Left lung (tissue), 10 donors: ENCODE results near the gene NUCB2. TPM values are rescaled to one million over a fixed set of nuclear protein-coding genes. Genes with fewer than 3 reads are reported as not detected.
"Not testable (repeated sequence)": the region's sequence is repeated elsewhere in the genome, so short reads cannot be mapped to it uniquely, and the experiment has no call there.

ENCODE experiments used
- ATAC-seq: fragments of 200-7000 bp; cut with Tn5 transposase; one replicate; pipeline ENCODE4 v1.9.1; 2020; ENCODE audit warnings: moderate library complexity
- DNase-seq, 4 donors: peaks; one replicate each; pipeline ENCODE4 v3.0.0-alpha.2; 2013 to 2020
- H3K27ac ChIP-seq, 2 donors: fragments of 200-600 bp; sonication (generic) in 1 of 2; one replicate each; pipeline versions ENCODE4 v1.5.0 to v1.8.0; 2020 to 2021
- H3K27me3 ChIP-seq, 2 donors: fragments of 200-600 bp; sonication (generic) in 1 of 2; one replicate each; pipeline versions ENCODE4 v1.5.0 to v1.8.0; 2020 to 2021
- H3K36me3 ChIP-seq, 2 donors: fragments of 200-600 bp; sonication (generic) in 1 of 2; one replicate each; pipeline versions ENCODE4 v1.5.0 to v1.8.0; 2020 to 2021
- H3K4me1 ChIP-seq, 2 donors: fragments of 200-600 bp; one replicate each; pipeline ENCODE4 v1.8.0; 2021
- H3K4me3 ChIP-seq, 2 donors: fragments of 200-600 bp; sonication (generic) in 1 of 2; one replicate each; pipeline versions ENCODE4 v1.5.0 to v1.8.0; 2020 to 2021; ENCODE audit warnings: mild to moderate bottlenecking in 1 of 2
- H3K9me3 ChIP-seq, 2 donors: fragments of 200-600 bp; sonication (generic) in 1 of 2; one replicate each; pipeline versions ENCODE4 v1.5.0 to v1.8.0; 2020 to 2021
- CTCF ChIP-seq, 2 donors: fragments of 200-600 bp; sonication (generic) in 1 of 2; IDR thresholded peaks; one replicate each; pipeline versions ENCODE4 v1.5.0 to v1.8.0; 2021; ENCODE audit warnings: antibody characterized with exemption in 2 of 2
- intact Hi-C, 2 donors: fragments of 100-400 bp; cut with DNase I; formaldehyde crosslinking; loops; one replicate each; pipeline versions ENCODE4 v1.11.2 to v1.14.2; 2022
- polyA plus RNA-seq, 6 donors: library from polyadenylated mRNA; unstranded; fragments of 120-200 nt; gene quantifications; one replicate each; pipeline ENCODE4 v1.2.1, GENCODE V29; 2013; ENCODE audit not compliant: insufficient read length in 6 of 6
- total RNA-seq, 2 donors: library from RNA; stranded (reverse); fragmentation: NEBNext Ultra II Directional; extraction: Animal tissue kit (Norgen Biotek cat#: 25700); gene quantifications; one replicate each; pipeline ENCODE4 v1.2.1, GENCODE V29; 2021
- donor health status: DM: no; HTN: yes; CAD: no.
- donor health status: DM: no; HTN: no; CAD: no.

The NUCB2 gene
- total and polyA plus RNA-seq, 8 donors, result 77.3 to 132 (median 93.4) TPM

- intact Hi-C loops, result no loop called here
- no peaks in the 10 kb centered on the region for H3K36me3 ChIP-seq
- no peak for TF ChIP-seq CTCF (IDR thresholded peaks at IDR 0.05)
These were observed 17.0 kb upstream of the NUCB2 start for GRCh38 chr11:17259519-17259918.

GRCh38 chr11:17260020-17260419 lies 16.5 kb upstream of the NUCB2 start:
- H3K27me3 ChIP-seq, result no peaks in the 10 kb centered on the region
- H3K36me3 ChIP-seq, result no peaks in the 10 kb centered on the region

More at GRCh38 chr11:17259519-17259918, 17.0 kb upstream of the NUCB2 start:
- Histone ChIP-seq H3K27ac (no peak overlapping the region), H3K4me1 (no peaks in the 10 kb centered on the region), H3K4me3 (no peak overlapping the region), H3K27me3 (no peaks in the 10 kb centered on the region), H3K9me3 (no peaks in the 10 kb centered on the region)
- DNase-seq, result no peak
- ATAC-seq, result no peak

GRCh38 chr11:17263769-17264168 lies 12.8 kb upstream of the NUCB2 start:
- no peak for DNase-seq
- Histone ChIP-seq H3K9me3 (no peaks in the 10 kb centered on the region), H3K27me3 (no peaks in the 10 kb centered on the region), H3K4me1 (no peaks in the 10 kb centered on the region), H3K36me3 (no peaks in the 10 kb centered on the region), H3K27ac (no peak overlapping the region), H3K4me3 (no peak overlapping the region)
- ATAC-seq, result no peak
- no peak for TF ChIP-seq CTCF (IDR thresholded peaks at IDR 0.05)
- intact Hi-C loops, result no loop called here

More at GRCh38 chr11:17260020-17260419, 16.5 kb upstream of the NUCB2 start:
- intact Hi-C loops, result no loop called here
- DNase-seq, result no peak
- H3K4me1 ChIP-seq, result no peaks in the 10 kb centered on the region
- no peak overlapping the region for H3K4me3 ChIP-seq
- ATAC-seq, result no peak
- H3K9me3 ChIP-seq, result no peaks in the 10 kb centered on the region
- no peak overlapping the region for H3K27ac ChIP-seq
- no peak for TF ChIP-seq CTCF (IDR thresholded peaks at IDR 0.05)

- no peak for TF ChIP-seq CTCF (IDR thresholded peaks at IDR 0.05)
- no peaks in the 10 kb centered on the region for H3K36me3 ChIP-seq
- intact Hi-C loops, result no loop called here
- H3K9me3 ChIP-seq, result no peaks in the 10 kb centered on the region
- no peak overlapping the region for H3K4me3 ChIP-seq
- H3K4me1 ChIP-seq, result no peaks in the 10 kb centered on the region
- H3K27me3 ChIP-seq, result no peaks in the 10 kb centered on the region
- DNase-seq, result no peak
- H3K27ac ChIP-seq, result no peak overlapping the region
- ATAC-seq, result no peak
These were observed 9.8 kb upstream of the NUCB2 start for GRCh38 chr11:17266781-17267180.

GRCh38 chr11:17267576-17267975 lies 9.0 kb upstream of the NUCB2 start:
- TF ChIP-seq CTCF (IDR thresholded peaks at IDR 0.05), result no peak
- DNase-seq (no peak), ATAC-seq (peak; percentile 29)
- H3K27me3 ChIP-seq, result no peaks in the 10 kb centered on the region
- H3K9me3 ChIP-seq, result no peaks in the 10 kb centered on the region
- no peaks in the 10 kb centered on the region for H3K4me1 ChIP-seq
- no peak overlapping the region for H3K4me3 ChIP-seq
- no peaks in the 10 kb centered on the region for H3K36me3 ChIP-seq
- intact Hi-C loops, result no loop called here
- no peak overlapping the region for H3K27ac ChIP-seq

GRCh38 chr11:17268500-17268899 lies 8.0 kb upstream of the NUCB2 start:
- H3K4me3 ChIP-seq, H3K36me3 ChIP-seq, H3K27me3 ChIP-seq, H3K27ac ChIP-seq, H3K9me3 ChIP-seq, H3K4me1 ChIP-seq, ATAC-seq, DNase-seq, intact Hi-C loops: not testable (repeated sequence)
